ENCODE measurements around the gene LGALS8. TPM values are rescaled to one million over a fixed set of nuclear protein-coding genes. Genes with fewer than 3 reads are reported as not detected.
"Not testable (repeated sequence)": the region's sequence is repeated elsewhere in the genome, so short reads cannot be mapped to it uniquely, and the experiment has no call there.

LGALS8 gene
- polyA plus RNA-seq, 1 experiment, result 50.6 TPM

DNA sequence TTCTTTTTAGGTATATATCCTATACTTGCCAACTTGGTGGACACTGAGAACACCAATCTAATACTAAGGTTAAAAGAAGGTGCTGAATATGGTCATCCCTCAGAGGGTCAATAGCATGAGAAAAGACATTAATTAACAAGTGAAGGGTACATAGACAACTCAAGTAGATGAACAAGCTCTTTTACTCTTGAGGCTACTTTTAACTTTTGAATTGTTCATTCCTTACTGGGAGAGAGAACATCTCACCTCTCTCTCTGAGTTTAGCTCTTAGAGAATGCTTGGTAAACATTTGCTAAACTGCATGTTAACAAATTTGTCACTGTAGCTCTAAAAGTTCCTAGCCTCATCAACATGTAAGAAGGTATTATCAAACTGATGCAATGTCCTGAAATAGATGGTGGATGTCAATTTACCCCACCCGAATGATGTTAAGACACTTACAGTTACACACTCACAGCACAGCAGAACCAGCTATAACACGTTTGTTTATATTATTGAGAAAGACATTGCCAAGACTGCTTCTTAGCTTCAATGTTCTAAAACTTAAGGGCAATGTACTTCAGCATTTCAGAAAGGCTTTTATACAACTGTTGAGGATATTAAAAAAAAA is 44.6 kb downstream of the LGALS8 start:
- POLR2A ChIA-PET, result no interaction called here
- CTCF ChIA-PET, result no interaction called here
- H3K36me3 ChIP-seq (ENCODE audit: control insufficient read depth, insufficient read depth, low read length), result peaks cover 2% of the 10 kb centered on the region

DNA sequence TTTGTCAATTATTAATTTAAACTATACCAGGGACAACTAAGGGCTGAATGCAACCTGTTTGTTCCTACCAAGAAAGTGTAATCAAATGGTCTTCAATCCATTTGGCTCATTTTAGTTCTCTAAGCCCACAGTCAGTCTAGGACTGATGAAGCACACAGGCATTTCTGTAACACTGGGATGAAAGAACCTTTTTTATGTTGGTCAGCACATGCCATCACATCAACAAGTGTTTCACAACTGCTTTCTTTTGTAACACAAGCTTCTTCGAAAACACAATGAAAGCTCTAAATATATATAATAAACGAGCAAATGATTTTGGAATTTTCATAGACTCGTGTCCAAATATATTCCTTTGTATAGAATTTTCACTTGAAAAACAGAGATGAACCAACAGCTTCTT is 51.7 kb downstream of the LGALS8 start:
- H3K27me3 ChIP-seq (ENCODE audit: control insufficient read depth, insufficient read depth, low read length), result no peaks in the 10 kb centered on the region
- H3K36me3 ChIP-seq (ENCODE audit: control insufficient read depth, insufficient read depth, low read length), result peaks cover 6% of the 10 kb centered on the region
- H3K4me3 ChIP-seq (ENCODE audit: low read depth, low read length), result no peak overlapping the region
- TF ChIP-seq, protein P1, sequence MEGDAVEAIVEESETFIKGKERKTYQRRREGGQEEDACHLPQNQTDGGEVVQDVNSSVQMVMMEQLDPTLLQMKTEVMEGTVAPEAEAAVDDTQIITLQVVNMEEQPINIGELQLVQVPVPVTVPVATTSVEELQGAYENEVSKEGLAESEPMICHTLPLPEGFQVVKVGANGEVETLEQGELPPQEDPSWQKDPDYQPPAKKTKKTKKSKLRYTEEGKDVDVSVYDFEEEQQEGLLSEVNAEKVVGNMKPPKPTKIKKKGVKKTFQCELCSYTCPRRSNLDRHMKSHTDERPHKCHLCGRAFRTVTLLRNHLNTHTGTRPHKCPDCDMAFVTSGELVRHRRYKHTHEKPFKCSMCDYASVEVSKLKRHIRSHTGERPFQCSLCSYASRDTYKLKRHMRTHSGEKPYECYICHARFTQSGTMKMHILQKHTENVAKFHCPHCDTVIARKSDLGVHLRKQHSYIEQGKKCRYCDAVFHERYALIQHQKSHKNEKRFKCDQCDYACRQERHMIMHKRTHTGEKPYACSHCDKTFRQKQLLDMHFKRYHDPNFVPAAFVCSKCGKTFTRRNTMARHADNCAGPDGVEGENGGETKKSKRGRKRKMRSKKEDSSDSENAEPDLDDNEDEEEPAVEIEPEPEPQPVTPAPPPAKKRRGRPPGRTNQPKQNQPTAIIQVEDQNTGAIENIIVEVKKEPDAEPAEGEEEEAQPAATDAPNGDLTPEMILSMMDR (IDR thresholded peaks at IDR 0.05; ENCODE audit: insufficient read depth, low read depth, low read length), result no peak
- ChIA-PET CTCF (interaction anchor here (1.0 to 1.6 kb wide), 2 partner anchors 12 to 470 kb away, joined by 4 read pairs; no protein-coding TSS in a partner anchor), POLR2A (no interaction called here)
- no peak for DNase-seq (ENCODE audit: low read depth)

More for the DNA sequence above, 44.6 kb downstream of the LGALS8 start:
- H3K27me3 ChIP-seq (ENCODE audit: control insufficient read depth, insufficient read depth, low read length), result no peaks in the 10 kb centered on the region
- TF ChIP-seq, protein P1 (IDR thresholded peaks at IDR 0.05; ENCODE audit: insufficient read depth, low read depth, low read length), result no peak
- DNase-seq (ENCODE audit: low read depth), result no peak
- no peak overlapping the region for H3K4me3 ChIP-seq (ENCODE audit: low read depth, low read length)

DNA sequence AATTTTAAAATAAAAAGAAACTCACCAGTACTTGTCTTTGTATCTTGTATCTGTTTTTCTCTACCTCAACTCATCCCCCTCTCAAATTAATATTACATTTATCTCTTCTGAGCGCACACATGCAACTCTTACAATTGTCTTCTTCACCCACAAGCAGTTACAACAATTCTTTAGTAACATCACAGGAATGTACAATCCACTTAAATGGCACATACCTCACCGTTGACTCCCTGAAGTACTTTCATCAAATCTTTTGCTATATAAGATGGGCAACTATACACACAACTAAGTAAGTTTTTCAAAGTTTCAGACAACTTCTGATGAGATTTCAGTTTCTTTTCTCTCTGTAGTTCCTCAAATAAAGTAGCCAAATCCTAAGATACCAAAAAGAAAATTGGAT is 52.2 kb downstream of the LGALS8 start:
- DNase-seq (ENCODE audit: low read depth), result no peak
- CTCF ChIA-PET, result interaction anchor here (0.8 to 1.6 kb wide), 2 partner anchors 12 to 56 kb away, joined by 3 to 4 read pairs; no protein-coding TSS in a partner anchor
- POLR2A ChIA-PET, result no interaction called here
- peaks cover 6% of the 10 kb centered on the region for H3K36me3 ChIP-seq (ENCODE audit: control insufficient read depth, insufficient read depth, low read length)
- TF ChIP-seq, protein P1 (IDR thresholded peaks at IDR 0.05; ENCODE audit: insufficient read depth, low read depth, low read length), result no peak
- no peak overlapping the region for H3K4me3 ChIP-seq (ENCODE audit: low read depth, low read length)
- no peaks in the 10 kb centered on the region for H3K27me3 ChIP-seq (ENCODE audit: control insufficient read depth, insufficient read depth, low read length)

DNA sequence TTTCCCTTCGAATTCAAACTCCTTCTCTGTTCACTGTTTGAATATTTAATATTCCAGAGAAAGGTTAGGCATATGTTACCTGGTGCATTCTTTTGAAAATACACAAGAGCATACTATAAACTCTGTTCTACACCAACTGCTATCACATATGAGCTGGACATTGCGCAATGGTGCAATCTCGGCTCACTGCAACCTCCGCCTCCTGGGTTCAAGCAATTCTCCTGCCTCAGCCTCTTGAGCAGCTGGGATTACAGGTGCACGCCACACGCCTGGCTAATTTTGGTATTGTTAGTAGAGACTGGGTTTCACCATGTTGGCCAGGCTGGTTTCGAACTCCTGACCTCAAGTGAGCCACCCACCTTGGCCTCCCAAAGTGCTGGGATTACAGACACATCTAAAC is 53.3 kb downstream of the LGALS8 start:
- H3K4me3 ChIP-seq (ENCODE audit: low read depth, low read length); POLR2A ChIA-PET; CTCF ChIA-PET: not testable (repeated sequence)

DNA sequence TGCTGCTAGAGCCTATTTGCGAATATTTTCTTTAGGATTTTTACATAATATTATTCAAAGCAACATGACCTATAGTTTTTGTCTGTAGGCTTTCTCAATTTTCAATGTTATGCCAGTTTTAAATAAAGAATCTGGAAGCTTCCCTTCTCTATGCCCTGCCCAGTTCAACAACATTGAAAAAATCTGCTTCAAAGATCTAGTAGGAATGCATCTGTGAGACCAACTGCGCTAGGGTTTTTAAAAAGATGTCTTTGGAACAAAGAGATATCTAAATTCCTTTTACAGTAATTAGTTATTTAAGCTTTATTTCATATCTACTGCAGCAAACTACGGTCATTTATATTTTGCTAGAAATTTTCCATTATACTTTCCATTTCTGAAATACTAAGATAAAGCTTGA is 54.9 kb downstream of the LGALS8 start:
- H3K36me3 ChIP-seq (ENCODE audit: control insufficient read depth, insufficient read depth, low read length), result peaks cover 10% of the 10 kb centered on the region; the same call in 1 of the 2 replicates
- CTCF ChIA-PET, result interaction anchor here (1.1 kb wide), 1 partner anchor 19 kb away, joined by 3 read pairs; no protein-coding TSS in a partner anchor

More for the DNA sequence above, 53.3 kb downstream of the LGALS8 start:
- H3K27me3 ChIP-seq (ENCODE audit: control insufficient read depth, insufficient read depth, low read length); DNase-seq (ENCODE audit: low read depth); H3K36me3 ChIP-seq (ENCODE audit: control insufficient read depth, insufficient read depth, low read length): not testable (repeated sequence)

DNA sequence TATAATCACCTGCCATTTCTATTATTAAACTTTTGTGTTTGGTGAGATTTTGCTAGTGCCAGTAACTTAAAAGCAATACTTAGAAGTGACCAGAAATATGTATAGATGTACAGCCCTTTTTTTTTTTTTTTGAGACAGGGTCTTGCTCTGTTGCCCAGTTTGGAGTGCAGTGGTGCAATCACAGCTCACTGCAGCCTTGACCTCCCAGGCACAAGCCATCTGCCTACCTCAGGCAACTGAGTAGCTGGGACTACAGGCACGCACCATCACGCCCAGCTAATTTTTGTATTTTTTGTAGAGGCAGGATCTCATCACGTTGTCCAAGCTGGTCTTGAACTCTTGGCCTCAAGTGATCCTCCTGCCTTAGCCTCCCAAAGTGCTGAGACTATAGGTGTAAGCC is 56.6 kb downstream of the LGALS8 start:
- H3K36me3 ChIP-seq (ENCODE audit: control insufficient read depth, insufficient read depth, low read length); DNase-seq (ENCODE audit: low read depth); POLR2A ChIA-PET; H3K4me3 ChIP-seq (ENCODE audit: low read depth, low read length); H3K27me3 ChIP-seq (ENCODE audit: control insufficient read depth, insufficient read depth, low read length): not testable (repeated sequence)
- CTCF ChIA-PET, result interaction anchor here (0.6 kb wide), 2 partner anchors 135 to 756 kb away, joined by 3 to 4 read pairs; no protein-coding TSS in a partner anchor

More for the DNA sequence above, 54.9 kb downstream of the LGALS8 start:
- TF ChIP-seq, protein P1 (IDR thresholded peaks at IDR 0.05; ENCODE audit: insufficient read depth, low read depth, low read length), result no peak
- POLR2A ChIA-PET, result no interaction called here
- no peak overlapping the region for H3K4me3 ChIP-seq (ENCODE audit: low read depth, low read length)
- no peak for DNase-seq (ENCODE audit: low read depth)
- no peaks in the 10 kb centered on the region for H3K27me3 ChIP-seq (ENCODE audit: control insufficient read depth, insufficient read depth, low read length)

Measured in BJ (cell line).